HuH-7.5 (cell line): ENCODE results near the gene ZYG11B.
"Not testable (repeated sequence)": the region's sequence is repeated elsewhere in the genome, so short reads cannot be mapped to it uniquely, and the experiment has no call there.

Experiments
- DNase-seq: peaks from one replicate; pipeline ENCODE4 v3.0.0; 2011; ENCODE audit warnings: low spot score

The ZYG11B gene

GRCh38 chr1:52726265-52727113 is at the start of gene ZYG11B:
Gene ZYG11B, plus strand, starts transcription at chr1:52726453. Its CDS starts 201 bp downstream, at chr1:52726654.
- peak; percentile 89 for DNase-seq

GRCh38 chr1:52677076-52677806 is 49.0 kb upstream of the ZYG11B start:
- DNase-seq: no peak

GRCh38 chr1:52679048-52679447 is 47.2 kb upstream of the ZYG11B start:
- DNase-seq: no peak

GRCh38 chr1:52679498-52679897 is 46.8 kb upstream of the ZYG11B start:
- no peak for DNase-seq

- DNase-seq: no peak
Observed at GRCh38 chr1:52680353-52680752, 45.9 kb upstream of the ZYG11B start.

GRCh38 chr1:52681136-52681535 is 45.1 kb upstream of the ZYG11B start:
- no peak for DNase-seq

- no peak for DNase-seq
Observed at GRCh38 chr1:52683367-52683940, 42.8 kb upstream of the ZYG11B start.

- DNase-seq: no peak
Observed at GRCh38 chr1:52684545-52684944, 41.7 kb upstream of the ZYG11B start.

- DNase-seq: peak; percentile 53
Observed at GRCh38 chr1:52686261-52686751, 39.9 kb upstream of the ZYG11B start.

- no peak for DNase-seq
Observed at GRCh38 chr1:52686830-52687229, 39.4 kb upstream of the ZYG11B start.

- DNase-seq: no peak
Observed at GRCh38 chr1:52691821-52692220, 34.4 kb upstream of the ZYG11B start.

GRCh38 chr1:52692697-52693096 is 33.6 kb upstream of the ZYG11B start:
- DNase-seq: no peak

GRCh38 chr1:52693351-52693750 is 32.9 kb upstream of the ZYG11B start:
- DNase-seq: not testable (repeated sequence)

GRCh38 chr1:52693843-52694242 is 32.4 kb upstream of the ZYG11B start:
- DNase-seq: no peak

- no peak for DNase-seq
Observed at GRCh38 chr1:52695627-52696026, 30.6 kb upstream of the ZYG11B start.

- peak; percentile 69 for DNase-seq
Observed at GRCh38 chr1:52697795-52698674, 28.2 kb upstream of the ZYG11B start, which contains the start of gene COA7. Gene COA7, minus strand, starts transcription at chr1:52698347. Its CDS starts 21 bp downstream, at chr1:52698326.

GRCh38 chr1:52702886-52703787 is 23.1 kb upstream of the ZYG11B start:
- DNase-seq: peak; percentile 76

- no peak for DNase-seq
Observed at GRCh38 chr1:52706136-52706670, 20.1 kb upstream of the ZYG11B start.

GRCh38 chr1:52706941-52707926 is 19.0 kb upstream of the ZYG11B start:
- no peak for DNase-seq
